ENCODE data around the gene SYNDIG1.

The SYNDIG1 gene

DNA sequence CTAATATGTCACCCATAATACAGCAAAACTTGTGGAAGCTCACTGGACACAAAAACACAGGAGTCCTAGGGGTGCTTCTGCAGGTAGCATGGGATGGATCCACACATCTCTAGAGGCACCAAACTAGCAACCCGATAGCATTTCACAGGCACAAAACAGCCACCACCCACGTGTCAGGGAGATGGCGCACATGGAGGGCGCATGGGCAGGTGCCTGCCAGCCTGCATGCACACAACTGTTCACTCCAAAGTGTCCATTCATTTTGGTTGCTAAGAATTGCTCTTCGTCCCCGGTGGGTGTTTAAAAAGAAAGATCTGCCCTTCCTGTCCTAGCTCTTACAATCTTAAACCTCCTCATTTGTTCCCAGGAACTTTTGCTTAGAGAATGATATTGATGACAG, 171.3 kb downstream of the SYNDIG1 start:
- no peak for DNase-seq

- DNase-seq = no peak
Measured at GRCh38 chr20:24643731-24644626, 174.6 kb downstream of the SYNDIG1 start.

DNA sequence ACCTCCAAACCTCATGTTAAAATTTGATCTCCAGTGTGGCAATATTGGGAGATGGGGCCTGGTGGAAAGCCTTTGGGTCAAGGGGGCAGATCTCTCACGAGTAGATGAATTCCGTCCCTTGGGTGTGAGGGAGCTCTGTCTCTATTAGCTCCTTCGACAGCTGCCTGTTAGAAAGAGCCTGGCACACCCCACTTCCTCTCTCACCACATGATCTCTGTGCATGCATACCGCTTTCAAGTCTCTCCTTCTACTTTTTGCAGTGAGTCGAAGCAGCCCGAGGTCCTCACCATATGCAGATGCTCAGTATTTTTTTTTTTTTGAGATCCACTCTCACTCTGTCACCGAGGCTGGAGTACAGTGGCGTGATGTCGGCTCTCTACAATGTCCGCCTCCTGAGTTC, 176.9 kb downstream of the SYNDIG1 start:
- DNase-seq = no peak

GRCh38 chr20:24647713-24648112, 178.3 kb downstream of the SYNDIG1 start:
- DNase-seq = no peak

DNA sequence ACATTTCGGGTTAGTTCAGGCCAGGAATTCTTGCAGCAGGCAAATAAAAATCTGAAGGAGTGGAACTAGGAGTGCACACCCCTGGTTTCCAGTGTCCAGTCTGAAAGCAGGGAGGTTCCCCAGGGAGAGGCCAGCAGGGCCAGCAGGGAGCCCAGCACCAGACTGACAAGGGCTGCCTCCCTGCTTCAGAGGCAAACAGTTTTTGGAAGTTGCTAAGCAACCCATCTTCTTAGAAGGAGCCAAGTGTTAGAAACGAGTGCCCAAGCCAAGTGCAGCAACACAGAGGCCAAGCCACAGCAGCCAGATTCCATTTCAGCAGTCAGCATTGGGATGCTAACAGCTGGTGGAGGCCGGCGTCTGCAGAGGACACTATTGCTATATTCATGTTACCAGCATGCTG, 179.1 kb downstream of the SYNDIG1 start:
- no peak for DNase-seq

GRCh38 chr20:24648919-24649318, 179.5 kb downstream of the SYNDIG1 start:
- DNase-seq = no peak

GRCh38 chr20:24649787-24650490, 180.5 kb downstream of the SYNDIG1 start:
- DNase-seq = no peak

GRCh38 chr20:24651171-24651975, 181.9 kb downstream of the SYNDIG1 start:
- no peak for DNase-seq

DNA sequence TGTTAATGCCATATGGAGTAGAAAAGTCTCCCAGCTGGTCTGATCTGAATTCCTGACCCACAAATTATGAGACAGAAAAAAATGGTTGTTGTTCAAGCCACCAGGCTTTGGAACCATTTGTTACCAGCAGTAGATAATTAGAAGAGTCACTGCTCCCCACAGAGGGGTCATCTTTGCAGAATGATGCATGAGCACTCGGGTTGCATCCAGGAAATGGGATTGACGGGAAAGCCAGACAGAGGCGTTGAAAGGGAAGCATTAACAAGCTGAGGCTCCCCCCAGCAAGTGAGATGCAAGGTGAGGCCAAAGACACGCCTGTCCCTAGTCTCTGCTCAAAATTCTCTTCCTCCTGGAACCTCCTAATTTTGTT, 182.5 kb downstream of the SYNDIG1 start:
- DNase-seq = no peak

GRCh38 chr20:24653306-24653705, 183.9 kb downstream of the SYNDIG1 start:
- no peak for DNase-seq

GRCh38 chr20:24654425-24654824, 185.0 kb downstream of the SYNDIG1 start:
- no peak for DNase-seq

DNA sequence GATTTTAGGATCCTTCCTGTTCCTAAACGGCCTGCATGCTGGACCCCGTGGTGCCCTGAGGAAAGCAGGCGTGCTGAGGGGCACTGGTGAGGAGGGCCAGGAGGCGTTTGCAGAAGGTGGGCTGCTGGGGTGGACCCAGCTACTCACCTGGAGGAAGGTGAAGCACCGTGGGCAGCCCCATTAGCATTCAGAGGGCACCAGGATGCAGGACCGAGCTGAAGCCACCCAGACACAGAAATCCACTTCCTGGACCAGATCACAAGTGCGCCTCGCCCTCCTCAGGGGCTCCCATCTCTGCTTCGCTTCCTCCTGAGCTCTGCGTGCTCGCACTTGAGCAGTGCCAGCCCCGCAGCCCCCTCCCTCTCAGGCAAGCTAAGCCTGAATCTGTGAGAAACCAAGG, 187.0 kb downstream of the SYNDIG1 start:
- DNase-seq = no peak

- no peak for DNase-seq
Measured at GRCh38 chr20:24657196-24657595, 187.8 kb downstream of the SYNDIG1 start.

DNA sequence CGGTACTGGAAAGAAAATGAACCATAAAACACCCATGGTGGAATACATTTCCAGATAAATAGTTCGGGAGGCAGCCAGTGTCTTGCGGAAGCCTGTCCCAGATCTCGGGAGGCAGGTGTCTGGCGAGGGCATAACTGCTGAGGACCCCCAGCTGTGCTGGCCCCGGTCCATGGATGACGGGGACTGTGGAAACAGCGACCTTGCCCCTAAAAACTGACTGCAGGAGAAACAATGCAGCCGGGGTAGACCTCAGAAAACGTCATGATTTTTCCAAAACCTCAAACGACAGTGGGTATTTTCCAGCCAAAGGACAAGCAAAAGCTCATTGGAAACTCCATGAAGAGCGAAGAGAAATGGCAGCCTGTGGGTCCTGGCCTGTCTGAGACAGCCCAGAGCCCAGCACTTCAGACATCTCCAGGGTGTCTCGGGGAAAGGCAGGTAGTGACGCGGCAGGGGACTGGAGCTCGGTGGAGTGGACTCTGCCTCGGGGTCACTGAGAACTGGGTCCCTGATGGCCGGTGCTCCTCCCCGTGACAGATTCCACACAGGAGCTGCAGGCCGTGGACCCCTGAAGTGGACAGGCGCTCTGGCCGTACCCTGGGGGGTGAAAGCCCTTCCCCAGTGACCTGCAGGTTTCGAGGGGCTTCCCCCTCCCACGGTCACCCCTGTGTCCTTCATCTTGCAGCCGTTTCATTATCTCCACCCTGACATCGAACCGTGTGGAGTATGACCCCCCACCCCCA, 188.6 kb downstream of the SYNDIG1 start:
- no peak for DNase-seq

- no peak for DNase-seq
Measured at GRCh38 chr20:24658920-24659660, 189.7 kb downstream of the SYNDIG1 start.

DNA sequence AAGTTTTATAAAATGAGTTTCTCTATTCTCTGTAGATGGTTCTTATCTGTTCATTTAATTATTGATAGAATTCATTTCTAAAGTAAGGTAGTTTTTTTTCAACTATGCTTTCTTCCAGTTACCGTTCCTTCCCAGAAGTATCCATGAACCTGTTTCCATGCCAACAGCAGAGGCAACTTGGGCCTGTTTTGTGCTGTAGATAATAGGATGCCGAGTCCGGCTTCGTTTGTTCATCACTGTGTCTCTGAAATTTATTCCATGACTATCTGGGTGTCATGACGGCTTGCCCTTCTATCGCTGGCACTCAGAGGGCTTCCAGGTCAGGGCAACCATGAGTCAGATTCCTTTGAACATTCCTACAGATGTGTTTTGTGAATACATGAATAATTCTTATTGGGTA, 190.4 kb downstream of the SYNDIG1 start:
- DNase-seq = no peak

GRCh38 chr20:24660651-24661050, 191.2 kb downstream of the SYNDIG1 start:
- no peak for DNase-seq

DNA sequence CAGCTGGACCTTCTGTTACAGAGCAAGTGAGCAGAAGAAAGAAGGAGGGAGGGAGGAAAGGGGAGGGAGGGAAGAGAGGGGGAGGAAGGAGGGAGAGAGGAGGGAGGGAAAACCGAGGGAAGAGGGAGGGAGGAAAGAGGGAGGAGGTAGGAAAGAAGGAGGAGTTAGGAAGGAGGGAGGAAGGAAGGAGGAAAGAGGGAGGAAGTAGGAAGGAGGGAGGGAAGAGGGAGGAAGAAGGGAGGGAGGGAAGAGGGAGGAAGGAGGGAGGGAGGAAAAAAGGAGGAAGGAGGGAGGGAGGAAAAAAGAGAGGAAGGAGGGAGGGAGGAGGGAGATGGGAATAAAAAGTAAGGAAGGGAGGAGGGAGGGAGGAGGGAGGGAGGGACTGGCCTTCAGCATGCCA, 191.8 kb downstream of the SYNDIG1 start:
- DNase-seq = no peak

GRCh38 chr20:24662322-24662721, 192.9 kb downstream of the SYNDIG1 start:
- no peak for DNase-seq

- no peak for DNase-seq
Measured at GRCh38 chr20:24662752-24663365, 193.4 kb downstream of the SYNDIG1 start.

DNA sequence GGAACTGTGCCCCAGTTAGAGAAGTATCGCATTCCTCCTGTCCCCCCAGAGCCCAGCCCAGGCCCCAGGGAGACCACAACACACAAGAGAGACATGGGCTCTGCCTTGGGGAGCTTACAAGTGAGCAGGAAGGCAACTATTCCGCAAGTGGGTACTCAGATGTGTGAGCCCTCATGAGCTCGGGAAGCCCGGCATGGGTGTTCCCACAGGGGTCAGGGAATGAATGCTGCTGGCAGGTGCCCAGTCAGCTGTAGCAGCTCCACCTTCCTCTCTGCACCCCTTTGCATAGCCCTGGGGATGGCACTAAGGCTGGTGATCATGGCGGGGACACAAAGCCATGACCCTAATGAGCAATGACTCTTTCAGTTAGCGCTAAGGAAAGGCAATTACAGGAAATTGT, 194.1 kb downstream of the SYNDIG1 start:
- DNase-seq = no peak
